AG09319 (cell line): ENCODE data around the gene RMND1.

Experiments
- DNase-seq: peaks from one replicate; pipeline ENCODE4 v3.0.0-alpha.2; 2010; ENCODE audit warnings: low read depth; ENCODE audit errors: extremely low read depth
- TF ChIP-seq, protein P1 (sequence below): IDR thresholded peaks from 2 replicates; pipeline ENCODE4 v1.5.1; 2011; ENCODE audit warnings: low read depth, mild to moderate bottlenecking, inconsistent platforms, low read length, moderate library complexity

Gene RMND1

DNA sequence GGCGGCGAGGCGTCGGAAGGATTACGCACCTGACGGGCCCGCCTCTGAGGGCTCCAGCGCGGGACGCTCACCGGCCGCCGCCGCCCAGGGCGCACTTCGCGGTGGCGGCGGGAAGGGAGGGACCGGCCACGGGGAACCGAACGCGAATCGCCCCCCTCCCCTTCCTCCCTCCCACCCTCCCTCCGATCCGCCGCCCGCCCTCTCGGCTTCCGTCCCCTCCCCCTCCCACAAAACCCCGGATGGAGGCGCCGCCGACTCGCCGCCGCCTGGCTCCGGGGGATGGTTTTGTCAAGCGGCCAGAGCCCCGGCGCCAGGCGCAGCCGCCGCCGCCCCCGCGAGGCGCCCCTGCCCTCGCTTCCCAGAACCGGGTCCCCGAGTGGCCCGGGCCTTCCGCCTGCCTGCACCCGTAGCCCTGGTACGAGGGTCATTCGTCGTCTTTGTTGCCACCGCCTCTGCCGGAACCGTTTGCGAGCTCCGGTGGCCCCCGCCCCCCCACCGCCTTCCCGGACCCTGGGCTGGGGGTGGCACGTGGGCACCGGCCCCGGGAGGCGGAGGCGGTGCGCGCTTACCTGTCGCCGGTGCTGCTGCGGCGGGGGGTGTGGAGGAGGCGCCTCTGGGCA lies 61.0 kb downstream of the RMND1 start:
- no peak for DNase-seq
- TF ChIP-seq, protein P1, sequence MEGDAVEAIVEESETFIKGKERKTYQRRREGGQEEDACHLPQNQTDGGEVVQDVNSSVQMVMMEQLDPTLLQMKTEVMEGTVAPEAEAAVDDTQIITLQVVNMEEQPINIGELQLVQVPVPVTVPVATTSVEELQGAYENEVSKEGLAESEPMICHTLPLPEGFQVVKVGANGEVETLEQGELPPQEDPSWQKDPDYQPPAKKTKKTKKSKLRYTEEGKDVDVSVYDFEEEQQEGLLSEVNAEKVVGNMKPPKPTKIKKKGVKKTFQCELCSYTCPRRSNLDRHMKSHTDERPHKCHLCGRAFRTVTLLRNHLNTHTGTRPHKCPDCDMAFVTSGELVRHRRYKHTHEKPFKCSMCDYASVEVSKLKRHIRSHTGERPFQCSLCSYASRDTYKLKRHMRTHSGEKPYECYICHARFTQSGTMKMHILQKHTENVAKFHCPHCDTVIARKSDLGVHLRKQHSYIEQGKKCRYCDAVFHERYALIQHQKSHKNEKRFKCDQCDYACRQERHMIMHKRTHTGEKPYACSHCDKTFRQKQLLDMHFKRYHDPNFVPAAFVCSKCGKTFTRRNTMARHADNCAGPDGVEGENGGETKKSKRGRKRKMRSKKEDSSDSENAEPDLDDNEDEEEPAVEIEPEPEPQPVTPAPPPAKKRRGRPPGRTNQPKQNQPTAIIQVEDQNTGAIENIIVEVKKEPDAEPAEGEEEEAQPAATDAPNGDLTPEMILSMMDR = no peak

DNA sequence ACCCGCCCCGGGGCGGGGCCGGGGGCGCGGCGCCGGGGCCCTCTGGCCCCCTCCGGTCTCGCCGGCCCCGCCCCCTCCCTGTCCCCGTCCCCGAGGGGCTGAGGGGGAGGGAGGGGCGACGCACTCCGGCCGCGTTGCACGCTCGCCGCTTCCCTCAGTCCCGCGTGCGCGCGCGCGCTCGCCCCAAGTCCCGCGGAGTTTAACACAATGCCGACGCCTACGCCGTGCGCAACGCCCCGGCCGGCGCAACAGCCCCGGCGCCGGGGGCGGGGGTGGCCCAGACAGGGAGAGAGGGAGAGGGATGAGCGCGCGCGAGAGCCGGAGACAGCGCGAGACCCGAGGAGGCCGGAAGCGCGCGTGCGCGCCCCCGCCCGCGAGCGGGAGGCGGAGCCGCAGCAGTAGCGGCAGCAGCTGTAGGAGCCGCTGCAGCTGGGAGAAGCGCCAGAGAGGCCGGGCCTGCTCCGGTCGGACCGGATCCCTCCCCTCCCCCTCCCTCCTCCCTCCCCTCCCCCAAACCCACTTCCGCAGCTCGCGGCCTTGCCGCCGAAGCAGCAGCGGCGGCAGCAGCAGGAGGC lies 61.6 kb downstream of the RMND1 start:
- TF ChIP-seq, protein P1 = no peak
- peak; percentile 99 for DNase-seq

DNA sequence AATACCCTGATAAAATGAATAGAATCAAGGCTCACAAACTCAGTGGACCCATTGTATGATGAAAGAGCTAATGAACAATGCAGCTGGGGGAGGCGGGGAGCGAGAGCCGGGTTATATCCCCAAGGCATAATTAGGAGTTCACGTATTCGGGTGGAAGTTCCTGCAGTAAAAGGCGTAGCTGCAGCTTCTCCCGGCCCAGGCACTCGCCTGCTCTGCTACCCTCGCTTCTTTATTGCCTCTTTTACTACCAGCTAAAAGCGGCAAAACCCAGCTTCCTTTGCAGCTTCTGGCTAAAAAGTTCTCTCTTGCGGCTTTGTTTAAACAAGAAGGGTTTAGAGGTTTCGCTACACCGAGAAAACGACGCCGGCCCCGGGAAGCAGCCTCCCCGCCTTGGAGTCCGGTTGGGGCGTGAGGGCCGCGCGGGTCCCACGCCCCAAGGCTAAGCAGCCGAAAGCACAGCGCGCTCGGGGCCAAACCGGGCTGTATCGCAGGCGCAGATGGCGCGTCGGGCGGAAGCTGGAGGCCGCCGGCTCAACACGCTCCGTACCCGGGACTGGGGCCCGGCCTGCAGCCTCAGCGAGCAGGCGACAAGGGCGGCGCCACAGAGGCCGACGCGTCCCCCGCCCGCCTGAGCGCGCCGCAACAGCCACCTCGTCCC lies 62.2 kb downstream of the RMND1 start:
- DNase-seq = no peak
- TF ChIP-seq, protein P1 = no peak

DNA sequence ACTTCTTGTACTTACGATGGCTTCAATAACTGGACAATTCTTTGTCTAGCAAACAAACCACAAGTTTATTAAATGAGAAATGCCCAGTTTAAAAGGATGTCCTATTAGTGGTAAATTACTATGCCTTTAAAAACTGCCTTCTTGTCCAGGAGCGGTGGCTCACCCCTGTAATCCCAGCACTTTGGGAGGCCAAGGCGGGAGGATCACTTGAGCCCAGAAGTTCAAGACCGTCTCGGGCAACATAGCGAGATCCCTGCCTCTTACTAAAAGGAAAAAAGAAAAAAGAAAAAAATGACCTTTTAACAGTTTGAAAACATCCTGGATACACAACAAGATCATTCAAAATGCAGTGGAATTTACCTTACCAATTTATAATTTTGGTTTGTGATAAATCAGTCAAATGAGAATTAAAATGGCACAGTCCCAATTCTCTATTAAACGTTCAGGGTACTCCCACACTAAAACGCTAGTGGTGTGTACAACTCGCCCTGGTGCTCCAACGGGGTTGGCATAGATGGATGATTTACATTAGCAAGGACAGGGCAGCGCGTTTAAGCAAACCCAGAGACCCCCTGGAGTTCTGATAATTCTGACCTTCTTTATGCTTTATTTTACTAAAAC lies 62.8 kb downstream of the RMND1 start:
- TF ChIP-seq, protein P1 = no peak
- no peak for DNase-seq

DNA sequence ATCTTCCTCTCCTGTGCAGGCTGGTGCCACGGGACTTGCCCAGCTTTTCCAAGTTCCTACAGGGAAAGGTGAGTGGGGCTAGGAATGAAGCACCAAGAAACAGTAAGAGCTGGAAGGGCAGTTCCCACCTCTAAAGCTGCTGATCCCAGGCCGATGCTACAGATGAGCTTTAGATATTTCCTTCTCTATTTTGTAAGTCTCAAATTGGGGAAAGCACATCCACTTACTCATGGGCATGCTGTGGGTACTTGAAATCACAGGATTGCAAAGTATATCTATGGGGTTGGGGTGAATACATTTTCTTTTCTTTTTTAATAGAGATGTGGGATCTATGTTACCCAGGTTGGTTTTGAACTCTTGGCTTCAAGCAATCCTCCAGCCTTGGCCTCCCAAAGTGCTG lies 63.7 kb downstream of the RMND1 start:
- TF ChIP-seq, protein P1 = no peak
- no peak for DNase-seq

DNA sequence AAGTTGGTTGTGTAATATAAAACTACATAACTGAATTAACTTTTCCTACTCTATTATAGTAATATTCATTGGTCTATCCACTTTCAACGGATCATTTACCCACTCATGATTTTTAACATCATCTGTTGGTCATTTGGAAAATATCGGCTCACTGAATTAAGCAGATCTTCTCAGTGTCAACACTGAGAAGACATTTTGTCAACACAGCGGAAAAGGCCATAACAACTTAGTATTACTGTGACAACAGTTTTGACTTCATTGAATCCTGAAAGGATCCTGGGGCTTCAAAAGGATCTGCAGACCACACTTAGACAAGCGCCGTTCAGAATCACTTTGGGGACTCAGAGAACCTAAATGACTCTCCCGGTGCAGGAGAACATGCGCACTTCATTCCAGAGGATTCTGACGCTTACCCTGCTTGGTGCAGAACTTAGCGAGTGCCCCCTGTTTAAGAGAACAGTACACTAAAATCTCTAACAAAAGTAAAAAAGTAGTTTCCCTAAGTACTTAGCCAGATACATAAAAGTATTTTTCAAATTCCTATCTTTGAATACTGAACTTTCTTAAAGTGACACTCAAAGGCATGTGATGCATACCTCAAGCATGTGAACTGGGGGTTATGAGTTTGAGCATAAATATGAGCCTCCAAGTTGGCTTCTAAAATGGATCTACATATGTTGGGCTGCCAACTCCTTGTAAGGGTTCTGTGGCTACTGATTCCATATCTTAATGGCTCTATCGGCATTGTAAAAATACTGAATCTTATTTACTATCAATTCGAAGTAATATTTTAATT lies 64.6 kb downstream of the RMND1 start:
- DNase-seq = no peak
- TF ChIP-seq, protein P1 = no peak
